OCI-LY3 (cell line): ENCODE data around the gene EPHB1.

Experiments
- H2AFZ ChIP-seq: fragments of 200-600, 300-600 bp; shearing (Covaris generic); 2 replicates; pipeline ENCODE4 v1.6.0; 2014; ENCODE audit warnings: antibody characterized with exemption, low read depth, low read length
- H3K27ac ChIP-seq: fragments of 200-600, 300-600 bp; sonication (generic); 2 replicates; pipeline ENCODE4 v1.5.1; 2014; ENCODE audit warnings: mild to moderate bottlenecking, low read length, moderate library complexity, mixed read lengths
- H3K27me3 ChIP-seq: fragments of 200-600, 300-600 bp; sonication (generic); 2 replicates; pipeline ENCODE4 v1.6.1; 2014; ENCODE audit warnings: low read depth, low read length, mixed read lengths
- H3K36me3 ChIP-seq: fragments of 200-600, 300-600 bp; sonication (generic); replicated peaks from 2 replicates; pipeline ENCODE3; 2014; ENCODE audit warnings: low read depth, low read length, mixed read lengths
- H3K4me1 ChIP-seq: fragments of 300-600, 200-600 bp; sonication (generic); 2 replicates; pipeline ENCODE4 v1.6.1; 2014; ENCODE audit warnings: low read length, mixed read lengths
- H3K4me2 ChIP-seq: fragments of 200-600, 300-600 bp; sonication (generic); 2 replicates; pipeline ENCODE4 v1.6.1; 2014; ENCODE audit warnings: low read length, mixed read lengths
- H3K4me3 ChIP-seq: fragments of 300-600, 200-600 bp; sonication (generic); 2 replicates; pipeline ENCODE4 v1.5.1; 2014; ENCODE audit warnings: antibody characterized with exemption, mild to moderate bottlenecking, low read length, moderate library complexity
- H3K79me2 ChIP-seq: fragments of 300-600, 200-600 bp; shearing (Covaris generic); 2 replicates; pipeline ENCODE4 v1.6.1; 2014; ENCODE audit warnings: mild to moderate bottlenecking, low read length, mixed read lengths
- H3K9ac ChIP-seq: fragments of 300-600, 200-600 bp; shearing (Covaris generic); 2 replicates; pipeline ENCODE4 v1.6.0; 2014; ENCODE audit warnings: mild to moderate bottlenecking, low read length, moderate library complexity
- H3K9me3 ChIP-seq: fragments of 200-600, 300-600 bp; shearing (Covaris generic); 2 replicates; pipeline ENCODE4 v1.6.1; 2014; ENCODE audit warnings: low read length, mixed read lengths; ENCODE audit not compliant: insufficient read depth
- H4K20me1 ChIP-seq: fragments of 200-600, 300-600 bp; sonication (generic); 2 replicates; pipeline ENCODE4 v1.6.1; 2016; ENCODE audit warnings: low read length, mixed read lengths; ENCODE audit not compliant: insufficient read depth
- CTCF ChIP-seq: fragments of 200-600, 300-600 bp; sonication (generic); IDR thresholded peaks from 2 replicates; pipeline ENCODE4 v1.5.1; 2014; ENCODE audit warnings: antibody characterized with exemption, low read length, low read depth
- EZH2phosphoT487 ChIP-seq: fragments of 200-600 bp; shearing (Covaris generic); IDR thresholded peaks from 2 replicates; pipeline ENCODE4 v1.6.1; 2018; ENCODE audit warnings: antibody characterized with exemption, mixed run types, low read depth

Gene EPHB1

GRCh38 chr3:134885877-134886621 is 91.0 kb downstream of the EPHB1 start:
- TF ChIP-seq EZH2phosphoT487 (no peak), CTCF (peak; percentile 40; the same call in 1 of the 2 replicates)
- Histone ChIP-seq H3K79me2 (peaks cover 100% of the 10 kb centered on the region), H3K27ac (peak overlapping the region; percentile 78), H4K20me1 (peaks cover 94% of the 10 kb centered on the region), H3K36me3 (peaks cover 68% of the 10 kb centered on the region), H3K27me3 (no peaks in the 10 kb centered on the region), H3K9me3 (no peaks in the 10 kb centered on the region), H3K4me2 (peak overlapping the region; percentile 71), H3K4me3 (peak overlapping the region; percentile 40), H2AFZ (no peak overlapping the region), H3K9ac (peak overlapping the region; percentile 36; the same call in 1 of the 2 replicates), H3K4me1 (peaks cover 53% of the 10 kb centered on the region)

DNA sequence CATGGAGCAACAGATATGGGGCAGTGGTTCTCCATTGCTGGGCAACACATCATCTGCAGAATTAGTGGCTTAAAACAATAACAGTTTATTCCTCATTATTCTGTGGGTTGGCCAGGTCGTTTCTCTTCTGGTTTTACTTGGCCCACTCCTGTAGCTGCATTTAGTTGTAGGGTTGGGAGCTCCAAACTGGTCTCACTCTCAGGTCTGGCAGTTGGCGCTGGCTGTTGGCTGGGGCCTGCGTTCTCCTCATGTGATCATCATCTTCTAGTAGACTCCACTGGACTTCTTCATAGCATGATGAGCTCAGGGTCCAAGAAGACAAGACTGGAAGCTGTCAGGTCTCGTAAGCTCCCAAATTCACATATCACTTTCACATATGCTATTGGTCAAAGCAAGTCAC is 91.9 kb downstream of the EPHB1 start:
- Histone ChIP-seq H3K9me3 (no peaks in the 10 kb centered on the region), H2AFZ (no peak overlapping the region), H3K27me3 (no peaks in the 10 kb centered on the region), H3K36me3 (peaks cover 66% of the 10 kb centered on the region), H3K4me3 (no peak overlapping the region), H3K79me2 (peaks cover 100% of the 10 kb centered on the region), H3K4me1 (peaks cover 53% of the 10 kb centered on the region), H4K20me1 (peaks cover 93% of the 10 kb centered on the region), H3K4me2 (peak overlapping the region; percentile 71; the same call in 1 of the 2 replicates), H3K9ac (no peak overlapping the region), H3K27ac (peak overlapping the region; percentile 78)
- TF ChIP-seq EZH2phosphoT487 (no peak), CTCF (no peak)

DNA sequence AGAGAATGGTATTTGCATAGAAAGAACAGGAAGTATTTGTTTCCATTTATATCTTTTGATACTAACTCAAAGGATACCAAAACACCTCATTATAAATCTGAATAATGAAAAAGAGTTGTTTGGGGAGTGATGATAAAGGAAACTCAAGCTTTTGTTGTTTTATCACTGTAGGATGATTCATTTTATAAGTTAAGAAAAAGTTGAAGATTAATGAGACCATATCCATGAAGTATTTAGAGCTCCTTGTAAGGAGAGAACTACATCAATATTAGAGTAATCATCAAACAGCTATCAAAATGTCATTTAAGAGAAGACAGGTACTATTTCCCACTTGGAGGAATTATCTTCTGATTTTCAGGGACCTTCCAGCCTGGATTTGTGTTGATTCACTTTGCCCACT is 92.5 kb downstream of the EPHB1 start:
- Histone ChIP-seq H3K4me1 (peaks cover 53% of the 10 kb centered on the region), H3K9ac (no peak overlapping the region), H3K4me3 (no peak overlapping the region), H3K4me2 (peak overlapping the region; percentile 9; the same call in 1 of the 2 replicates), H3K79me2 (peaks cover 100% of the 10 kb centered on the region), H4K20me1 (peaks cover 93% of the 10 kb centered on the region), H2AFZ (no peak overlapping the region), H3K27me3 (no peaks in the 10 kb centered on the region), H3K36me3 (peaks cover 68% of the 10 kb centered on the region), H3K9me3 (no peaks in the 10 kb centered on the region), H3K27ac (peak overlapping the region; percentile 78)
- TF ChIP-seq CTCF = no peak
- no peak for TF ChIP-seq EZH2phosphoT487

GRCh38 chr3:134892326-134892725 is 97.3 kb downstream of the EPHB1 start:
- Histone ChIP-seq H4K20me1 (peaks cover 96% of the 10 kb centered on the region), H3K27me3 (no peaks in the 10 kb centered on the region), H3K79me2 (peaks cover 100% of the 10 kb centered on the region), H3K9ac (no peak overlapping the region), H2AFZ (no peak overlapping the region), H3K4me3 (no peak overlapping the region), H3K36me3 (peaks cover 65% of the 10 kb centered on the region), H3K4me1 (peaks cover 10% of the 10 kb centered on the region), H3K4me2 (no peak overlapping the region), H3K27ac (no peak overlapping the region), H3K9me3 (no peaks in the 10 kb centered on the region)
- no peak for TF ChIP-seq EZH2phosphoT487
- no peak for TF ChIP-seq CTCF
